Heart right ventricle (tissue), 16 donors: Measurements from ENCODE around the gene TM9SF2. TPM values are rescaled to one million over a fixed set of nuclear protein-coding genes. Genes with fewer than 3 reads are reported as not detected.

ENCODE experiments used
- ATAC-seq, 8 donors: fragments of 200-7000 bp; cut with Tn5 transposase; one replicate each; pipeline ENCODE4 v1.9.1; 2020; ENCODE audit warnings: mild to moderate bottlenecking in 8 of 8, moderate library complexity in 8 of 8, moderate number of reproducible peaks in 1 of 8
- DNase-seq, 2 donors: peaks; one replicate each; pipeline ENCODE4 v3.0.0-alpha.2; 2020
- H3K27ac ChIP-seq, 10 donors: fragments of 200-600 bp; sonication (generic) in 2 of 10; one replicate each; pipeline versions ENCODE4 v1.5.0 to v1.8.0; 2020 to 2022; ENCODE audit warnings: mild to moderate bottlenecking in 3 of 10
- H3K27me3 ChIP-seq, 7 donors: fragments of 200-600 bp; one replicate each; pipeline ENCODE4 v1.8.0; 2021 to 2022; ENCODE audit warnings: mild to moderate bottlenecking in 2 of 7
- H3K36me3 ChIP-seq, 9 donors: fragments of 200-600 bp; sonication (generic) in 1 of 9; one replicate each; pipeline versions ENCODE4 v1.5.0 to v1.8.0; 2020 to 2022; ENCODE audit warnings: mild to moderate bottlenecking in 2 of 9
- H3K4me1 ChIP-seq, 9 donors: fragments of 200-600 bp; sonication (generic) in 1 of 9; one replicate each; pipeline versions ENCODE4 v1.5.0 to v1.8.0; 2020 to 2022; ENCODE audit warnings: mild to moderate bottlenecking in 4 of 9
- H3K4me3 ChIP-seq, 10 donors: fragments of 200-600 bp; sonication (generic) in 2 of 10; one replicate each; pipeline versions ENCODE4 v1.5.0 to v1.8.0; 2020 to 2022; ENCODE audit warnings: mild to moderate bottlenecking in 7 of 10, moderate library complexity in 2 of 10
- H3K9me3 ChIP-seq, 11 donors: fragments of 200-600 bp in 10 of 11; sonication (generic) in 2 of 11; one replicate each; pipeline versions ENCODE4 v1.5.0 to v1.8.0; 2013 to 2022; ENCODE audit warnings: mild to moderate bottlenecking in 2 of 11, control low read depth in 1 of 11, moderate library complexity in 1 of 11
- WGBS, 2 donors: extraction: QIAGEN DNeasy Blood & Tissue Kit; methylation state at CpG; one replicate each; pipeline ENCODE4 v1.1.7; 2013; ENCODE audit warnings: inconsistent platforms in 1 of 2; 5-methylcytosine and 5-hydroxymethylcytosine counted together
- intact Hi-C, 10 donors: fragments of 100-400 bp; cut with DNase I; formaldehyde crosslinking; loops; one replicate each; pipeline versions ENCODE4 v1.11.1 to v1.14.2; 2022
- polyA plus RNA-seq, 2 donors: library from polyadenylated mRNA; stranded (reverse); fragments of 200-250 nt; gene quantifications; one replicate each; pipeline ENCODE4 v1.2.3, GENCODE V29; 2013
- total RNA-seq, 10 donors: library from RNA; stranded (reverse); fragmentation: NEBNext Ultra II Directional in 3 of 10; extraction: Animal tissue kit (Norgen Biotek cat#: 25700) in 3 of 10; gene quantifications; one replicate each; pipeline versions ENCODE4 v1.2.1 to v1.2.4, GENCODE V29; 2021 to 2023
- TF ChIP-seq, protein P1 (sequence below), 9 donors: fragments of 200-600 bp; sonication (generic) in 2 of 9; IDR thresholded peaks; one replicate each; pipeline versions ENCODE4 v1.5.0 to v1.8.0; 2021 to 2022; ENCODE audit warnings: antibody characterized with exemption in 9 of 9, mild to moderate bottlenecking in 5 of 9, moderate library complexity in 1 of 9
- donor health status: Arrhythmogenic right ventricular cardiomyopathy.
- donor health status: ischemic (EF 13 %, LVEDD 7.1; RV severe dilation, severe dysfunction).
- donor health status: healthy with polysubstance abuse.
- donor health status: DM: no; HTN: yes; CAD: no.
- donor health status: DM: no; HTN: no; CAD: no.
- donor health status: ischemic (EF 25% LVEDD 6.9; RV normal size, moderate dysfunction).
- donor health status: ischemic (EF 25% LVEDD 5.7; RV mildly dilated, moderate dysfunction).
- donor health status: healthy.
- donor health status: DM: yes; HTN: yes; CAD: no.
- donor health status: Ischemic cardiomyopathy.
- donor health status: ischemic (EF 35%, LVEDD 5.7; RV mildly dilated, moderate dysfunction).
- donor health status: nonischemic (EF 11% LVEDD 7.7; RV severe dilation, severe dysfunction).
- donor health status: DM: yes; HTN: yes; CAD: no.
- donor health status: PGD.
- donor health status: ischemic (EF 29% LVEDD 5.4; RV normal size, mild dysfunction).
- donor health status: nonischemic (EF 23%, LVEDD 6.1; RV moderate dilation, normal function).

Gene TM9SF2
- total and polyA plus RNA-seq, 12 donors: 27.9 to 78.8 (median 61.1) TPM

DNA sequence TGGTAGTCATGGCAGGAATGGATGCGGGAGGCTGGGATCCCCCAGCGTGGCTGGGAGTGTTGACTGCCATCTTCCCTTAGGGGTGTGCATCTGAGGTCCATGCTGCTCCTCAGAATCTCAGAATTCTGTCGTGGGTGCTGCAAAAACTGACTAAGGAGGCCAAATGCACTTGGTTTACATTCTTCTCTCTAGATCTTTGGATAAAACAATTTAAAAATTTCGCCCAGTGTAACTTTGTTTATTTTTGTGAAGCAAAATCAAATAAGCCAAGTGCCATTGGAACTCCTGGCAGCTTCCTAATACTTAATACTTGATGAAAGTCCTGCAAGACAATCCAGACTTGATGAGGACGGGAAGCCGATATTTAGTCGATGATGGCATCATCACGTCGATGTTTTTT lies 27.8 kb upstream of the TM9SF2 start:
- no peak overlapping the region for H3K4me3 ChIP-seq
- TF ChIP-seq, protein P1, sequence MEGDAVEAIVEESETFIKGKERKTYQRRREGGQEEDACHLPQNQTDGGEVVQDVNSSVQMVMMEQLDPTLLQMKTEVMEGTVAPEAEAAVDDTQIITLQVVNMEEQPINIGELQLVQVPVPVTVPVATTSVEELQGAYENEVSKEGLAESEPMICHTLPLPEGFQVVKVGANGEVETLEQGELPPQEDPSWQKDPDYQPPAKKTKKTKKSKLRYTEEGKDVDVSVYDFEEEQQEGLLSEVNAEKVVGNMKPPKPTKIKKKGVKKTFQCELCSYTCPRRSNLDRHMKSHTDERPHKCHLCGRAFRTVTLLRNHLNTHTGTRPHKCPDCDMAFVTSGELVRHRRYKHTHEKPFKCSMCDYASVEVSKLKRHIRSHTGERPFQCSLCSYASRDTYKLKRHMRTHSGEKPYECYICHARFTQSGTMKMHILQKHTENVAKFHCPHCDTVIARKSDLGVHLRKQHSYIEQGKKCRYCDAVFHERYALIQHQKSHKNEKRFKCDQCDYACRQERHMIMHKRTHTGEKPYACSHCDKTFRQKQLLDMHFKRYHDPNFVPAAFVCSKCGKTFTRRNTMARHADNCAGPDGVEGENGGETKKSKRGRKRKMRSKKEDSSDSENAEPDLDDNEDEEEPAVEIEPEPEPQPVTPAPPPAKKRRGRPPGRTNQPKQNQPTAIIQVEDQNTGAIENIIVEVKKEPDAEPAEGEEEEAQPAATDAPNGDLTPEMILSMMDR (IDR thresholded peaks at IDR 0.05): no peak
- intact Hi-C loops: no loop called here
- H3K36me3 ChIP-seq: no peaks in the 10 kb centered on the region
- DNase-seq (no peak), ATAC-seq (no peak)
- no peak overlapping the region for H3K27ac ChIP-seq
- no peaks in the 10 kb centered on the region for H3K9me3 ChIP-seq
- peaks cover 0 to 6% (median 0%) of the 10 kb centered on the region in 9 donors for H3K4me1 ChIP-seq
- peaks cover 0 to 11% (median 4%) of the 10 kb centered on the region in 7 donors for H3K27me3 ChIP-seq
- 71 to 74% methylated on average over 9 of the region's 9 CpGs for WGBS, 2 donors

DNA sequence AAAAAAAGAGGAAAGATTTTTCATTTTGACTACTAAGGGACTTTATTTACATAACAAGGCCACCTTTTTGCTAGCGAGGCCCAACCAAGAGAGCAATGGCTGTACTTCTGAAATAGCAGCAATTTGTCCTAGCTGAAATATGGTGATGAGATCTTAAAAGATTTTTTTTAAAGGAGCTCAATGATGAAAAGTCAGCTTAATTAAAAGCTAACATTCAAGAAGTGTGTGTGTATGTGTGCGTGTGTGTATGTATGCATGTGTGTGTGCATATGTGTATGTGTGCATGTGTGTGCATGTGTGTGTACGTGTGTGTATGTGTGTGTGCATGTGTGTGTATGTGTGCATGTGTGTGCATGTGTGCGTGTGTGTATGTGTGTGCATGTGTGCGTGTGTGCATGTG lies 24.6 kb upstream of the TM9SF2 start:
- Histone ChIP-seq H3K27me3 (peaks cover 0 to 7% (median 0%) of the 10 kb centered on the region in 7 donors), H3K4me3 (no peak overlapping the region), H3K9me3 (no peaks in the 10 kb centered on the region), H3K27ac (no peak overlapping the region), H3K36me3 (no peaks in the 10 kb centered on the region), H3K4me1 (no peaks in the 10 kb centered on the region)
- DNase-seq (no peak), ATAC-seq (no peak)
- WGBS, 2 donors: 44 to 55% methylated on average over 3 to 5 of the region's 5 CpGs
- intact Hi-C loops: no loop called here
- TF ChIP-seq, protein P1 (IDR thresholded peaks at IDR 0.05): no peak

DNA sequence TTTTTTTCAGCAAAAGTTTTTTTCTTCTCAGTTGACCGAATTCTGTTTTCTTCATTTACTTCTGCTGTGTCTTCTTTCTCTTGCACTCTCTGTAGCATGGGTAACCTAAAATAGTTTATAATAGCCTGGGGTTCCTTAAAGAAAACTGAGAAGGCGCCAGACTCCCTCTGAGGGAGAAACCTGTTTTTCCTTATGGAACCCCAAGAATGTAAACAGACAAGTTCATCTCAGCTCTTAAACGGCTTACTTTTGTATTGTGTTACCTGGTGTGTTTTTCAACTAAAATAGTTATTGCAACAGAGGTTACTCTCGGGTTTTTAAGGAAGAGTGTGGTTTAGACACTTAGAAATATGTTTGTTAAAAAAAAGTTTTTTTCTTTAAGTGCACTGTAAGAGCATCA lies 23.8 kb upstream of the TM9SF2 start:
- no peaks in the 10 kb centered on the region for H3K27me3 ChIP-seq
- no peaks in the 10 kb centered on the region for H3K36me3 ChIP-seq
- no peaks in the 10 kb centered on the region for H3K4me1 ChIP-seq
- no peak overlapping the region for H3K4me3 ChIP-seq
- no peaks in the 10 kb centered on the region for H3K9me3 ChIP-seq
- DNase-seq (no peak), ATAC-seq (no peak)
- intact Hi-C loops: no loop called here
- H3K27ac ChIP-seq: no peak overlapping the region
- 75 to 82% methylated on average over 4 of the region's 4 CpGs for WGBS, 2 donors
- TF ChIP-seq, protein P1 (IDR thresholded peaks at IDR 0.05): no peak

DNA sequence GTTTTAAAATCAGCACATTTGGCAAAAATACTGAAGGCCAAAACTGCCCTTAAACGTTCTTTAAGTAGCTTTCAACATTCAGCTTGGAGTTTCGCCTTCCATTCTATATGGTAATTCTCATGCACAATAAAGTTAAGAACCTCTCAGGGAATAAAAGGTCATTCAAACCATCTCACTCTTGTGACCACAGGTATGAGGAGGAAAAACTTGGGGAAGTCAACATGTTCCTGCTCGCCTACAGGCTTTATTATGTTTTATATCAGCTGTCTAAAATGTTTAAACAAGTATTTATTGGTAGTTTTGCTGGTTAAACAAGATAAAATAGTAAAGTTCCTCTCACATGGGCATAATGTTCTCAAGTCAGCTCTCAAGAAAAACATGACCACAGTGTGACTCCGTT lies 19.9 kb upstream of the TM9SF2 start:
- H3K9me3 ChIP-seq: peaks cover 0 to 4% (median 0%) of the 10 kb centered on the region in 11 donors
- TF ChIP-seq, protein P1 (IDR thresholded peaks at IDR 0.05): no peak
- peaks cover 0 to 11% (median 0%) of the 10 kb centered on the region in 9 donors for H3K4me1 ChIP-seq
- ATAC-seq: no peak
- WGBS, 2 donors: 86 to 88% methylated on average over 4 of the region's 4 CpGs
- intact Hi-C loops: no loop called here
- H3K4me3 ChIP-seq: no peak overlapping the region
- H3K27ac ChIP-seq: no peak overlapping the region
- DNase-seq: no peak
- H3K27me3 ChIP-seq: no peaks in the 10 kb centered on the region
- no peaks in the 10 kb centered on the region for H3K36me3 ChIP-seq
